H1 (cell line): ENCODE results near the gene GLB1L3. TPM values are rescaled to one million over a fixed set of nuclear protein-coding genes. Genes with fewer than 3 reads are reported as not detected.
A peak's percentile ranks its signal among the peaks of the same experiment; 100 is the strongest.

Experiments used
- CTCF ChIA-PET: fragments of 300-600 bp; sonication (Branson Sonifier 250); formaldehyde crosslinking; loops from one replicate; lab custom pipeline; 2021; ENCODE audit not compliant: partially characterized antibody; lab: Charles Lee
- POLR2A ChIA-PET: fragments of 300-600 bp; sonication (Branson Sonifier 250); formaldehyde crosslinking; loops from one replicate; lab custom pipeline; 2021; ENCODE audit warnings: inconsistent platforms; ENCODE audit not compliant: partially characterized antibody; lab: Charles Lee
- DNase-seq, 2 experiments: peaks; one replicate each; pipeline versions ENCODE4 v3.0.0 to v3.0.0-alpha.2; 2010 to 2022; ENCODE audit warnings: low spot score in 2 of 2, low read depth in 1 of 2, mixed read lengths in 1 of 2
- FAIRE-seq: peaks from 2 replicates; lab custom pipeline; 2011; peaks lifted over from hg19 to GRCh38; lab: Jason Lieb, UNC
- H2AFZ ChIP-seq: 2 replicates; pipeline ENCODE4 v1.8.1; 2012; ENCODE audit warnings: low read length, inconsistent platforms
- H2AK5ac ChIP-seq: 2 replicates; pipeline ENCODE4 v1.6.1; 2013; ENCODE audit warnings: low read depth, low read length
- H2BK120ac ChIP-seq: replicated peaks from 2 replicates; pipeline ENCODE3; 2013; ENCODE audit warnings: low read depth, low read length, inconsistent platforms
- H2BK12ac ChIP-seq: 2 replicates; pipeline ENCODE4 v1.6.1; 2013; ENCODE audit warnings: low read depth, low read length
- H2BK15ac ChIP-seq: 2 replicates; pipeline ENCODE4 v1.6.1; 2013; ENCODE audit warnings: low read length
- H2BK20ac ChIP-seq: 2 replicates; pipeline ENCODE4 v1.6.1; 2013; ENCODE audit warnings: low read length
- H2BK5ac ChIP-seq: 2 replicates; pipeline ENCODE4 v1.6.1; 2013; ENCODE audit warnings: low read depth, low read length
- H3K14ac ChIP-seq: 2 replicates; pipeline ENCODE4 v1.6.1; 2013; ENCODE audit warnings: inconsistent platforms; ENCODE audit not compliant: insufficient read length
- H3K18ac ChIP-seq: 2 replicates; pipeline ENCODE4 v1.6.1; 2013; ENCODE audit warnings: low read length; ENCODE audit errors: extremely low read depth
- H3K23ac ChIP-seq: 2 replicates; pipeline ENCODE4 v1.6.1; 2013; ENCODE audit warnings: inconsistent platforms; ENCODE audit not compliant: insufficient read length
- H3K23me2 ChIP-seq: 2 replicates; pipeline ENCODE4 v1.6.1; 2013; ENCODE audit warnings: low read depth, low read length
- H3K27ac ChIP-seq: 2 replicates; pipeline ENCODE4 v1.6.1; 2011; ENCODE audit warnings: low read depth, low read length, inconsistent platforms
- H3K27me3 ChIP-seq, 4 experiments: replicated peaks in 1 of 4; 1 replicate in 1 of 4; 2 replicates in 3 of 4; pipeline versions ENCODE4 v1.6.1 to v1.8.1; 2011 to 2013; ENCODE audit warnings: low read length in 3 of 4, mild to moderate bottlenecking in 3 of 4, inconsistent platforms in 2 of 4, mixed read lengths in 2 of 4, moderate library complexity in 1 of 4; ENCODE audit not compliant: control insufficient read depth in 3 of 4, insufficient read depth in 3 of 4; ENCODE audit errors: extremely low read depth in 1 of 4
- H3K36me3 ChIP-seq, 4 experiments: 2 replicates each; pipeline versions ENCODE4 v1.6.1 to v1.8.1; 2011 to 2013; ENCODE audit warnings: mild to moderate bottlenecking in 4 of 4, low read length in 3 of 4, moderate library complexity in 2 of 4, control low read depth in 1 of 4, inconsistent platforms in 1 of 4; ENCODE audit not compliant: insufficient read depth in 4 of 4, control insufficient read depth in 2 of 4
- H3K4ac ChIP-seq: replicated peaks from 2 replicates; pipeline ENCODE3; 2013; ENCODE audit warnings: low read length, low read depth, mixed read lengths, inconsistent platforms; ENCODE audit not compliant: insufficient read length
- H3K4me1 ChIP-seq, 4 experiments: replicated peaks in 1 of 4; 1 replicate in 1 of 4; 2 replicates in 3 of 4; pipeline versions ENCODE4 v1.6.1 to v1.8.1; 2011 to 2013; ENCODE audit warnings: low read length in 3 of 4, inconsistent platforms in 2 of 4, mixed read lengths in 1 of 4; ENCODE audit not compliant: insufficient read depth in 4 of 4, control insufficient read depth in 3 of 4
- H3K4me2 ChIP-seq, 2 experiments: 2 replicates each; pipeline versions ENCODE4 v1.6.1 to v1.8.1; 2011 to 2013; ENCODE audit warnings: low read depth in 2 of 2, low read length in 2 of 2, control low read depth in 1 of 2, inconsistent platforms in 1 of 2, mild to moderate bottlenecking in 1 of 2; ENCODE audit not compliant: insufficient read depth in 1 of 2
- H3K4me3 ChIP-seq, 4 experiments: fragments of 200-600, 300-600 bp in 1 of 4; sonication (generic), shearing (Covaris generic), sonication (Bioruptor Twin) in 1 of 4; 2 replicates each; pipeline versions ENCODE4 v1.5.1 to v1.8.1; 2011 to 2016; ENCODE audit warnings: low read length in 4 of 4, low read depth in 3 of 4, control low read depth in 2 of 4, inconsistent platforms in 2 of 4, mild to moderate bottlenecking in 2 of 4, mixed read lengths in 1 of 4, moderate library complexity in 1 of 4; ENCODE audit not compliant: insufficient read depth in 2 of 4; ENCODE audit errors: extremely low read depth in 1 of 4
- H3K56ac ChIP-seq: replicated peaks from 2 replicates; pipeline ENCODE3; 2013; ENCODE audit warnings: low read depth, mild to moderate bottlenecking, mixed read lengths, low read length, inconsistent platforms; ENCODE audit not compliant: insufficient read length
- H3K79me1 ChIP-seq: 2 replicates; pipeline ENCODE4 v1.6.1; 2013; ENCODE audit warnings: low read depth, low read length, control low read depth
- H3K79me2 ChIP-seq, 2 experiments: 2 replicates each; pipeline versions ENCODE4 v1.6.1 to v1.8.1; 2012 to 2013; ENCODE audit warnings: low read length in 2 of 2, mild to moderate bottlenecking in 2 of 2, inconsistent platforms in 1 of 2; ENCODE audit not compliant: insufficient read depth in 2 of 2, control insufficient read depth in 1 of 2
- H3K9ac ChIP-seq, 4 experiments: replicated peaks in 1 of 4; 1 replicate in 1 of 4; 2 replicates in 3 of 4; pipeline versions ENCODE4 v1.6.1 to v1.8.1; 2011 to 2013; ENCODE audit warnings: low read depth in 3 of 4, low read length in 3 of 4, control low read depth in 2 of 4, mild to moderate bottlenecking in 2 of 4, moderate library complexity in 2 of 4, inconsistent platforms in 1 of 4; ENCODE audit errors: extremely low read depth in 1 of 4
- H3K9me3 ChIP-seq, 2 experiments: 2 replicates each; pipeline versions ENCODE4 v1.6.1 to v1.8.1; 2012 to 2013; ENCODE audit warnings: mild to moderate bottlenecking in 2 of 2, moderate library complexity in 2 of 2, control low read depth in 1 of 2, inconsistent platforms in 1 of 2, low read depth in 1 of 2, low read length in 1 of 2, mixed read lengths in 1 of 2; ENCODE audit not compliant: insufficient read depth in 2 of 2
- H4K20me1 ChIP-seq, 2 experiments: replicated peaks in 1 of 2; 2 replicates each; pipeline versions ENCODE3 to v1.8.1; 2011 to 2013; ENCODE audit warnings: inconsistent platforms in 2 of 2, low read length in 2 of 2, mild to moderate bottlenecking in 1 of 2; ENCODE audit not compliant: insufficient read depth in 2 of 2, control insufficient read depth in 1 of 2
- H4K5ac ChIP-seq: 2 replicates; pipeline ENCODE4 v1.6.1; 2013; ENCODE audit warnings: low read length, low read depth, mixed read lengths, inconsistent platforms; ENCODE audit not compliant: insufficient read length
- H4K8ac ChIP-seq: 2 replicates; pipeline ENCODE4 v1.8.0; 2013; ENCODE audit warnings: mild to moderate bottlenecking, moderate library complexity, low read length, inconsistent platforms; ENCODE audit not compliant: insufficient read depth; ENCODE audit errors: extremely low read depth
- H4K91ac ChIP-seq: replicated peaks from 2 replicates; pipeline ENCODE3; 2013; ENCODE audit warnings: low read length, mixed read lengths, inconsistent platforms; ENCODE audit not compliant: insufficient read length
- whole genome bisulfite sequencing, 2 experiments: shearing (Covaris generic) in 1 of 2; methylation state at CpG; one replicate each; pipeline versions ENCODE4 v1.1.6 to v1.1.7; 2013 to 2015; ENCODE audit warnings: low lambda C conversion rate in 2 of 2, mixed read lengths in 2 of 2, inconsistent platforms in 1 of 2, low coverage in 1 of 2, missing lambda C conversion rate in 1 of 2; ENCODE audit not compliant: insufficient replicate concordance in 2 of 2, insufficient coverage in 1 of 2, insufficient read length in 1 of 2; ENCODE audit errors: extremely low coverage in 1 of 2, missing lambda C conversion rate in 1 of 2; 5-methylcytosine and 5-hydroxymethylcytosine counted together
- polyA plus RNA-seq, 7 experiments: library from polyadenylated mRNA; depleted of rRNA in 3 of 7; stranded (reverse) in 5 of 7; unstranded in 2 of 7; fragments of >200 nt in 5 of 7; fragments of 200-250 nt in 2 of 7; gene quantifications; 1 replicate in 5 of 7; 2 replicates in 1 of 7; 4 replicates in 1 of 7; pipeline versions ENCODE4 v1.2.1 to v1.2.3, GENCODE V29; 2011 to 2013; ENCODE audit warnings: missing spikeins in 2 of 7, mixed read lengths in 2 of 7
- total RNA-seq: library from RNA; stranded (reverse); fragmentation: NEBNext Ultra II Directional; extraction: Animal tissue kit (Norgen Biotek cat#: 25700); gene quantifications from 2 replicates; pipeline ENCODE4 v1.2.1, GENCODE V29; 2021

The GLB1L3 gene
- total and polyA plus RNA-seq, 2 of the 8 experiments (the other 6 are each of a cell fraction or from before 2014, with no cell fraction given) = 14.9 to 33.2 TPM

GRCh38 chr11:134358165-134358855, 82.1 kb downstream of the GLB1L3 start:
- ChIA-PET POLR2A (interaction anchor here (1.0 kb wide), 1 partner anchor 12 kb away, joined by 3 read pairs; no protein-coding TSS in a partner anchor), CTCF (interaction anchor here (0.7 to 2.4 kb wide), 16 partner anchors 9 to 510 kb away, joined by 3 to 10 read pairs (median 4); no protein-coding TSS in a partner anchor)
- FAIRE-seq = no peak
- Histone ChIP-seq H4K91ac (peak overlapping the region; percentile 20), H2BK12ac (no peak overlapping the region), H3K56ac (no peak overlapping the region), H3K9ac (no peak overlapping the region), H4K20me1 (no peaks in the 10 kb centered on the region), H3K18ac (no peak overlapping the region), H3K4me2 (no peak overlapping the region), H2BK120ac (no peak overlapping the region), H3K27ac (no peak overlapping the region), H4K5ac (no peak overlapping the region), H2BK20ac (no peak overlapping the region), H2AFZ (no peak overlapping the region), H2BK5ac (no peak overlapping the region), H2AK5ac (no peak overlapping the region), H3K23me2 (no peaks in the 10 kb centered on the region), H3K79me2 (no peaks in the 10 kb centered on the region), H3K4ac (no peak overlapping the region), H4K8ac (no peak overlapping the region), H3K14ac (no peak overlapping the region), H3K27me3 (peaks cover 0 to 14% (median 4%) of the 10 kb centered on the region in 4 experiments; a peak in 6 of 7 replicates), H3K9me3 (no peaks in the 10 kb centered on the region; a peak in 1 of 4 replicates), H3K23ac (no peak overlapping the region), H2BK15ac (peak overlapping the region; percentile 46; the same call in 1 of the 2 replicates), H3K4me1 (no peaks in the 10 kb centered on the region; a peak in 1 of 7 replicates), H3K36me3 (no peaks in the 10 kb centered on the region), H3K79me1 (no peaks in the 10 kb centered on the region), H3K4me3 (no peak overlapping the region)
- DNase-seq = no peak
- 96% methylated on average over 26 of the region's 27 CpGs; no CpG with 5 or more reads in 1 of the 2 experiments for WGBS, 2 experiments
